ENCODE data around the gene DYRK3.

Gene DYRK3

DNA sequence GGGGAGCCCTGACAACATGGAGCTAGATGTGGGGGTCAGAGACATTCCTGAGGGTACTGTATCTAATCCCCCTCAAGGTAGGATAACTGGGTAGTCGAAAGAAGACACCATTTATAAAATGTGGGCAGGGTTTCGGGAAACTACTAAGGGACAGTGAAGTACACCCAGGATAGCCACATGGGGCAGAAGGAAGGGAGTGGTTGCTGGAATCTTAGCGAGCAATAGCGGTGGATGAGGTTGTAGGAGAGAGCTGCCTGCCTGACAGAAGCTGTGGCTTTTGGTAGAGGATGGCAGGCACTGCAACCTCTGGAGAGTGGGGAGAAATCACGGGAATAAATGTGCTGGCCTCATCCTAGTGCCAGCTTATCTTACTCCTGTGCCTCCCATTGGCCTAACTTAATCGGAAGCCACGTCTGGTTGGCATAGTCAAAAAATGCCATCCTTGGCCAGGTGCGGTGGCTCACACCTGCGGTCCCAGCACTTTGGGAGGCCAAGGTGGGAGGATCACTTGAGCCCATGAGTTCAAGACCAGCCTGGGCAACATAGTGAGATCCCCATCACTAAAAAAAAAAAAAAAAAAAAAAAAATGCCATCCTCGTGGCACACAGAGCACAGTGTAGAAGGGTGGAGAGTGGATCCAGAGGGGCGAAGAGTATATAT is 26.0 kb downstream of the DYRK3 start:
- DNase-seq (ENCODE audit: low read depth): no peak

DNA sequence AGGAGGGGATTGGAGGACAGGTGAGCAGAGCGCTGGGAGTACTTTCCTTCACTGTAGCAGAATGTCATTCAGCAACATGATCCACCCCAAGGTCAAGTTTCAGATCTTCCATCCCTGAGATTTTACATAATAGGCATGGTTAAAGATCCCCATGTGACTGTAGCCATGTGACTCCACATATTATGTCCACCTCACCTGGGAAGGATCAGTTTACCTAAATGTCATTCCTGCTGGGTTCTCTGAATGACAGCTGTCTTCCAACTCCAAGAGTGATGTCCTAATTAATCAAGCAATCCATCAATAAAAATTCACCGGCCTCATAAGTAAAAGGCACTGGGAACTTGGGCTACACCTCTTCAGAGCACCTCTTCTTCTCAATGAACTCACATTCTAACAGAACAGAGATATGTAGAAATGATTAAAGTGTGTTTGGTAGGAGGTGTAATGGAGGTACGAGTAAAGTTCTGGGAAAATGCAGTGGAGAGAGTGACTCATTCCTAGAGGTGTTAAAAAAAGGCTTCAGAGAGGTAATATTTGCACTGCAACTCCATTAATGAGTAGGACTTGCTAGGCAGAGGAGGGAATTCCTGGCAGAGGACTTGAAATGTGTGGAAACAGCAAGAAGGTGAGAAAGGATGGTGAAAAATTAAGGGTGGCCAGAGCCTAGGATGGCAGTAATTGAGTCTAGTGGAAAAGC is 27.2 kb downstream of the DYRK3 start:
- no peak for DNase-seq (ENCODE audit: low read depth)

- DNase-seq (ENCODE audit: low read depth): no peak
Measured at GRCh38 chr1:206663362-206663761, 28.0 kb downstream of the DYRK3 start.

DNA sequence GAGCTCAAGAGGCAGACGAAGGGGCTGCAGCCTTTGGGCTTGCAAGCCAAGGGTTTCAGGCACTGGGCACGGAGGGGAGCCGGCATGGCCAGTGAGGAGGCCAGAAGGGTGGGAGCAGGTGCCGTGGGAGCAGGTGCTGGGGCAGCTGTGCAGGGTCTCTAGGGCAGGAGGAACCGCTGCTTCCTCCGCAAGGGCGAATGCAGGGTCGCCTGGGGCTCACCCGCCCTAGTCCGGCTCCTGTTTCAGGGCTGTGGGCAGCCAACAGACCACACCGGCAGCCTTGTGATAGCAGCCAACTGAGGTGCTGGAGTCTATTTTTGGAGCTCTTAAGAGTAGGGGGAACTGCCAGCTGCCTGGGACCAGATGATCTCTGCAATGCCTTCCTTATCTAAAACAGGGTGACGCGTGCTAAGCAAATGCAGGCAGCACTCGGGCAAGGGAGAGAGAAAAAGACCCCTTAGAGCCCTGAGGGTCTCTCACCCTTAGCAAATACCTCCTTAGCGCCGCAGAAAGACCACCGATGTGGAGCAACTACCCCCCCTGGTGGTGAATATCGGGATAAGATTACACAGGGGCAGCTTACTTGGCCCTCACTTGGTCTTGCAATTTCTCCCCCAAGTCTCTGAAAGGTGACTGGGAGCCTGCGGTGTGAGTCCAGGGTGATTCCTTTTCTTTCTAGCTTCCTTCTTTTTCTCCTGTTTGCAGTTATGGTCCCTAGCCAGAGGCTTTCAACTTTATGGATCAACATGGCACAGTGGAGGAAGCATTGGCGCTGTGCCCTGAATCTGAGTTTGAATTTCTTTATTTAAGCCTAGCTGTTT is 28.7 kb downstream of the DYRK3 start:
- DNase-seq (ENCODE audit: low read depth): peak; percentile 46

DNA sequence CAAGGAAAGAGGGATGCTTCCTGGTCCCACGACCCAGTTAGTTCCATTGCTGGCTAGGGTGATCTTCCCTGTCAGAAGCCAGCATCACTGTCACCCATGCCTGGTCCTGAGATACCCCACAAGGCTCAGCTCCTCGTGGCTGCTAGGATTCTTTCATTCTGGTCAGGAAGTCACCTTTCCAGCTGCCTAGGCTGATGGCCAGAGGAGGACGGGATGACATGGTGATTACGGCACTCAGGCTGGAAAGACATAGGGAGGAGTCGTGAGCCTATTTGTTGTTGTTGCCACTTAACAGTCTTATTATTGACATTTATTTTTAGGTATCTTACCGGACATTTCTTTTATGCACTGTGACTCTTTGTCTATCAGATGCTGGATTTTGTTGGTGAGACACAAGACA is 29.4 kb downstream of the DYRK3 start:
- DNase-seq (ENCODE audit: low read depth): no peak

- DNase-seq (ENCODE audit: low read depth): no peak
Measured at GRCh38 chr1:206666031-206666561, 30.8 kb downstream of the DYRK3 start.

DNA sequence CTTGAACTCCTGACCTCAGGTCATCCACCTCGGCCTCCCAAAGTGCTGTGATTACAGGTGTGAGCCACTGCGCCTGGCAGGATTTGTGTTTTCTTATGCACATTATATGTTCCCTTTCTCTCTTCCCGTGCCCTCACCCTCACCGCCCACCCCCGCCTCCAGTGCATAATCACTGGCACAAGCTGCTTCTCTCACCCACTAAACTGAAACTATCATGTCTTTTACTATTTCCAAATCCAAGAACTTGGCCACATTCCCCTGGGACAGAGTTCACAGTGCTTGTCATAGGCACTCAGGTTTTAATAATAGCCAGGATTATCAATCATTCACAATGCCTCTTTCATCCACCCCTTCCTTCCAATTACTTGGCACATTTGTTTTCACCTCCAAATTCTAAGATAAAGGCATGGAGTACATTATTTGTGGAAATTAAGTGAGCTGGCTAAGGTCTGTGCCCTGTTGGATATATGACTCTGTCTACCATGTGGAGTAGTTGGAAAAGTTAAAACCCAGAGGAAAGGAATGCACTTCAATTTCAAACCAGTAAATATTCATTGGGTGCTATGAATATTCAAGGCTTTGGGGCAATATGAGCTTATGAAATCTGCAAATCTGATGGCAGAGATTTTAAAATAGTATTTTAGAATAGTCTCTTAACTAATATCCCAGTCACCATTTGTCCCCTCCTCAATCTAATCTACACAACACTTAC is 31.8 kb downstream of the DYRK3 start:
- DNase-seq (ENCODE audit: low read depth): no peak

- no peak for DNase-seq (ENCODE audit: low read depth)
Measured at GRCh38 chr1:206668351-206668750, 33.0 kb downstream of the DYRK3 start.

GRCh38 chr1:206668874-206669410 is 33.6 kb downstream of the DYRK3 start:
- no peak for DNase-seq (ENCODE audit: low read depth)

DNA sequence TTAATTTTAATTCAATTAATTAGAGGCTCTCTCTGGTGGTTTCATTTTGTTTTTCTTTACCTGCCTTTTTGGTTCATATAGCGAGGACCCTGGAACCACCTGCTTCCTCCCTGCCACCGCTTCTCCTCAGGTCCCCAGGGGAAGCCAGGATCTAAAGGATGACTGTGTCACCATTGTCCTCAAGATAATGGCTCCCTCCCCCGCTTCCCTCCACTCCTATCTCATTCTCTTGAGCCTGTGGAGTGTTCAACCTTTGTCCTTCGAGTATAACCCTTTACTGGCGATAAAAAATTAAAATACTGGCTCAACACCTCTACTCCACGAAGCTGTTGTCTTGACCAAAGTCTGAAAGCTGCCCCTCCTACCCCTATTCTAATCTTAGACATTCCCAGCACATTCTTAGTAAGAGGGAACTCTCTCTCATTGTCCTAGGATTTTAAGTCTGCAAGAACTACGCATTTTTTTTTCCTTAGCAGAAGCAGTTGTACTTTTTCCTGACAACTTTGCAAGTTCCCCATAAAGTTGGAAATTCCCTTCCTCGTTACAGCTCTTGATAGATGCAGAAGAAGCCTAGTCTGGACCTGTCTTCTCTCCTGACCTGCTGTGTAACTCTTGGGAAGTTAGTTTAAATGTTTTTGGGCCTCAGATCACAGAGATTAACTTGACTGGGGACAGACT is 36.8 kb downstream of the DYRK3 start:
- DNase-seq (ENCODE audit: low read depth): no peak

GRCh38 chr1:206672844-206673758 is 37.8 kb downstream of the DYRK3 start:
- no peak for DNase-seq (ENCODE audit: low read depth)

- no peak for DNase-seq (ENCODE audit: low read depth)
Measured at GRCh38 chr1:206674236-206674635, 38.9 kb downstream of the DYRK3 start.

GRCh38 chr1:206674745-206675175 is 39.4 kb downstream of the DYRK3 start:
- DNase-seq (ENCODE audit: low read depth): no peak

GRCh38 chr1:206676499-206676898 is 41.2 kb downstream of the DYRK3 start:
- DNase-seq (ENCODE audit: low read depth): no peak

DNA sequence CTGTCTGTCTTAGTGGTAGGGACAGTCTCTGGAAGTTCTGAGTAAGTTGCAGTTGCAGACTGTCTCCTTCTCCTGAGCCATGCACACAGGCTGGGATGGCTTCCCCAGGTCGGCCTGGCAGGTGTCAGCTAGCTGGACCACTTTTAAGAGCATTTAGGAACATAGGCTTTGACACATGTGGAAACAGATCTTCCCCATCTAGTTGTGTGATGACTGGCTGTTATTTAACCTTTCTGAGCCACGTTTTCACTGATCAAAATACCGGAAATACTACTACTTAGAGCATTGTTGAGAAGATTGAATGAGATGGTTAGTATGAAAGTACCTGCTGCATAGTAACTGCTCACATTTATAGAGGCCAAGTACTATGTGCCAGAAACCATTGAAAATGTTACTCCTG is 43.2 kb downstream of the DYRK3 start:
- DNase-seq (ENCODE audit: low read depth): no peak

DNA sequence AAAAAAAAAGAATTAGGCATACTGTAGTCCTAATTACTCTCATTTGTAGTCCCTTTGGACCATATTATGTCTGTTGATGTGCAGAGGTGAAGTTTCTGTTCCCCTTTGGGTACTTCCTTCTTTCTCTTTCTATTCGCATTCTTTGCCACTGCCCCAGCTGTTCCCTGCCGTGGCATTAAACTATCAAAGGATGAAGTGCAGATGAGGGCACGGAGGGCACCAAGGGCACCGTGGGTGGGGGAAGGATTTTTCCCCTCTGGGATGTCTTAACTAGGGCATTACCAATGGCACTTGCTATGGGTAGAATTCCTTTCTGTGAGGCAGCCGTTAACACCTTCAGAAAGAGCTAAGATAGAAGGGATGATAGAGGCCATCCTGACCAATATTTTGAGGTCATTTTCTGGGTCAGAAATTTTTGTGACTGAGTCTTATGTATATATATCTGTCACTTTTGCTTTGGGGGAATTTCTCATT is 44.4 kb downstream of the DYRK3 start:
- DNase-seq (ENCODE audit: low read depth): no peak

GRCh38 chr1:206680279-206680678 is 44.9 kb downstream of the DYRK3 start:
- DNase-seq (ENCODE audit: low read depth): no peak

DNA sequence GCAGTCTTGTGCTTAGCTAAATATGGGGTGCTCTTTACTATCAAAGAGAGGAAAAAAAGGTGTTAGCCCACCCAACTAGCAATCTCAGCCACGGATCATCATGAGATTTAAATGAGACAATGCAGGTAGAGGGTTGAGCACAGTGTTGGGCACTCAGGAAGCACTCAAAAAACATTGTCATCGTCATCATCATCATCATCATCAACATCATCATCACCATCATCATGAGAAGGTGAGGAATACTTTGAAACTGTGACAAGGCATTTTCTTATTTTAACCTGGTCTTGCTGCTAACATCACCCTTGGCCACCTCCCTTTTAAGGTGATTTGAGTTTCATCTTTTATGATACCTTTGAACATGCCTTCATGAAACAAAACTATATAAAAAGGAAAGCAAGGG is 46.0 kb downstream of the DYRK3 start:
- DNase-seq (ENCODE audit: low read depth): no peak

DNA sequence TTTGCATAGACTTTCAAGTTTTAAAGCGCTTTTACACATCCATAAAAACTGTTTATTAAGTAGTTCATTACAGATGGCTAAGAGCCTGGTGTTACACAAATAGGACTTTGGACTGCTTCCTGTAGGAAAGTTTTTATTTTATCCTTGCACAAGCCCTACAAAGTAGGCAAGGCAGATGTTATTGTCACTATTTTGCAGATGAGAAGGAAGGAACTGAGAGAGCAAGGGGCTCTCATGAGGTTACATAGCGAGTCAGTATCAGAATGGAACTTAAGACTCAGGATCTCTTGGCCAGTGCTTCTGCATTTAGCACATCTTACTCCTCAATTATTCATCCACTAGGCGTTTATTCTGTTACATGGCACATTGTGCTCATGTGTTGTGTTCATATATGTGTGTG is 46.8 kb downstream of the DYRK3 start:
- DNase-seq (ENCODE audit: low read depth): no peak

DNA sequence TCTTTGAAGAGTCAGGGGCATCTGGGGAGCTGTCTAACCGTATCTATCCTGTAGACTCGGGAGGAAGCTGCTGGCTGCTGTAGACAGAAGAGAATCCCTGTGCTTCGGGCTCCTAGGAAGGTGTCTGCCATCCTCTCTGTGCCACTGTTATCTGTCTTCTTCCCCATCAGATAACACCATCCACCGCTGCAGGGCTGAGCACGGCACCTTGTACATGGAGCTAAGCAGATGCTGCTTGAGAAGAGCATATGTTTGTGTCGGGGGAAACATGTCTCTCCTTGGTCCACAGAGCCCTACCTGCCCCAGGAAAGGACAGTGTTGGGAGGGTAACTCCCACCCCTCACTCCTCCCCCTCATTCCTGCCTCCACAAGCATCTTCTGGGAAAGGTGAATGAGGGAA is 48.0 kb downstream of the DYRK3 start:
- DNase-seq (ENCODE audit: low read depth): no peak

Measured in activated T-helper 9 cell treated with anti-CD3 and anti-CD28 coated beads, Interleukin-2, amount 50 U/mL, for 16 hours (primary cell).